DMS 273 treated with DMSO at 0.1 percent for 48 hours (cell line): ENCODE results near the gene EIF3I.

ENCODE experiments used
- DNase-seq: peaks from one replicate; lab custom pipeline; 2025; lab: John Stamatoyannopoulos, UW

The EIF3I gene

DNA sequence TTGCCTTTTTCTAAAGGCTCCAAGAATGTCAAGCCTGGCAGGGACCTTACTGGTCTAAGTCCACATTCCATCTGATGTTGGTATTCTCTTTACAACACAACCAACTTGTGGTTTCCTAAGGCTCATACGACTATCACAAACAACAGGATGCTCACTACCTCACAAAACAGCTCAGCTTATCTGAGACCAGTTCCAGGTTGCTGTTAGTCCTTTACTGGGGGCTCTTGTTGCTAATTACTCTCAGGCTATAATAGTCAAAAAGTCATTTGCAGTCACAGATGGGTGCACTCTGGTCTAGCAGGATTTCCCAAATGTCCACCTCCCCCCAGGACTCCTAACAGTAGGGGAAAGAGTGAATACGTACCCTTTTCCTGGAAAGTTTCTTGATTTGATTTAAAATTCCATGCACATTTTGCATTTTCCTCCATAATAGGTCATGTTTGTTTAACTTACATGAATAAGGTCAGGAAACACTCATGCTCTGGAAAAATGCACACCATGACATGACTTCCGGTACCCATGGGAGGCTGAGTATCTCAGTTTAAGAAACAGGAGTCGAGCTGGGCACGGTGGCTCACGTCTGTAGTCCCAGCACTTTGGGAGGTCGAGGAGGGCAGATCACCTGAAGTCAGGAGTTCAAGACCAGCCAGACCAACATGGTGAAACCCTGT is 44.8 kb downstream of the EIF3I start:
- no peak for DNase-seq

- no peak for DNase-seq
Observed at GRCh38 chr1:32269744-32270143, 47.5 kb downstream of the EIF3I start.

GRCh38 chr1:32272557-32273390 is 50.6 kb downstream of the EIF3I start:
- DNase-seq, result no peak

GRCh38 chr1:32273391-32274208 is 51.4 kb downstream of the EIF3I start:
- DNase-seq, result no peak

DNA sequence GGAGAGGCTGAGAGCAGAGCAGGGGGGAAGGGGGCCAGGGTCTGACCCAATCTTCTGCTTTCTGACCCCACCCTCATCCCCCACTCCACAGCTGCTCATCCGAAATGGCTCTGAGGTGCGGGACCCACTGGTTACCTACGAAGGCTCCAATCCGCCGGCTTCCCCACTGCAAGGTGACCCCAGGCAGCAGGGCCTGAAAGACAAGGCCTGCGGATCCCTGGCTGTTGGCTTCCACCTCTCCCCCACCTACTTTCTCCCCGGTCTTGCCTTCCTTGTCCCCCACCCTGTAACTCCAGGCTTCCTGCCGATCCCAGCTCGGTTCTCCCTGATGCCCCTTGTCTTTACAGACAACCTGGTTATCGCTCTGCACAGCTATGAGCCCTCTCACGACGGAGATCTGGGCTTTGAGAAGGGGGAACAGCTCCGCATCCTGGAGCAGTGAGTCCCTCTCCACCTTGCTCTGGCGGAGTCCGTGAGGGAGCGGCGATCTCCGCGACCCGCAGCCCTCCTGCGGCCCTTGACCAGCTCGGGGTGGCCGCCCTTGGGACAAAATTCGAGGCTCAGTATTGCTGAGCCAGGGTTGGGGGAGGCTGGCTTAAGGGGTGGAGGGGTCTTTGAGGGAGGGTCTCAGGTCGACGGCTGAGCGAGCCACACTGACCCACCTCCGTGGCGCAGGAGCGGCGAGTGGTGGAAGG is 52.6 kb downstream of the EIF3I start:
- no peak for DNase-seq

- DNase-seq, result no peak
Observed at GRCh38 chr1:32275424-32275823, 53.2 kb downstream of the EIF3I start.

DNA sequence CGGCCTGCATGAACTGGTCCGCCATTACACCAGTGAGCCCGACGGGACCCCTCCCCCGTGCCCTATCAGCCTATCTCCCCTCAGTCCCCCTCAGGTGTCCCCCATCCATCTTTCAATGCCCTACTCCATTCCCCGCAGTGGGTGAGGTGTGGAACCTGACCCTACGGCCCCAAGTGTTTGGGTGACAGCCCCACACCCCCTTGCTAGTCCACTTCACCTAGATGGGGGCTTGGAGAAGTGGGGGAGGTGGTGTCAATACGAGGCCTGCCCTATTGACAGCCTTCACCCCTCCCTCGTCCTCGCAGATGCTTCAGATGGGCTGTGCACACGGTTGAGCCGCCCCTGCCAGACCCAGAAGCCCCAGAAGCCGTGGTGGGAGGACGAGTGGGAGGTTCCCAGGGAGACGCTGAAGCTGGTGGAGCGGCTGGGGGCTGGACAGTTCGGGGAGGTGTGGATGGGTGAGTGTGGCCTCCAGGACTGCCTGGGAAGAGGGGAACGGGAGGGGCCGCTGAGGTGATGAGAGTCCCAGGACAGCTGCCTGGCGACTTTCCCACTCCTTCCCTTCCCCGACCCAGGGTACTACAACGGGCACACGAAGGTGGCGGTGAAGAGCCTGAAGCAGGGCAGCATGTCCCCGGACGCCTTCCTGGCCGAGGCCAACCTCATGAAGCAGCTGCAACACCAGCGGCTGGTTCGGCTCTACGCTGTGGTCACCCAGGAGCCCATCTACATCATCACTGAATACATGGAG is 54.0 kb downstream of the EIF3I start:
- DNase-seq, result no peak
